Esophagus squamous epithelium (tissue), 4 donors: ENCODE results near the gene MYLK3.

Source experiments
- POLR2A ChIP-seq, 4 donors: fragments of 450-650 bp; IDR thresholded peaks; one replicate each; pipeline ENCODE4 v1.6.1; 2017; ENCODE audit warnings: antibody characterized with exemption in 4 of 4, mild to moderate bottlenecking in 4 of 4, moderate library complexity in 3 of 4
- TF ChIP-seq, protein P1 (sequence below), 6 experiments: fragments of 450-650 bp in 4 of 6; fragments of 200-600 bp in 2 of 6; sonication (generic) in 2 of 6; IDR thresholded peaks; one replicate each; pipeline ENCODE4 v1.5.1; 2016 to 2019; ENCODE audit warnings: antibody characterized with exemption in 6 of 6, mild to moderate bottlenecking in 4 of 6, moderate library complexity in 4 of 6

DNA sequence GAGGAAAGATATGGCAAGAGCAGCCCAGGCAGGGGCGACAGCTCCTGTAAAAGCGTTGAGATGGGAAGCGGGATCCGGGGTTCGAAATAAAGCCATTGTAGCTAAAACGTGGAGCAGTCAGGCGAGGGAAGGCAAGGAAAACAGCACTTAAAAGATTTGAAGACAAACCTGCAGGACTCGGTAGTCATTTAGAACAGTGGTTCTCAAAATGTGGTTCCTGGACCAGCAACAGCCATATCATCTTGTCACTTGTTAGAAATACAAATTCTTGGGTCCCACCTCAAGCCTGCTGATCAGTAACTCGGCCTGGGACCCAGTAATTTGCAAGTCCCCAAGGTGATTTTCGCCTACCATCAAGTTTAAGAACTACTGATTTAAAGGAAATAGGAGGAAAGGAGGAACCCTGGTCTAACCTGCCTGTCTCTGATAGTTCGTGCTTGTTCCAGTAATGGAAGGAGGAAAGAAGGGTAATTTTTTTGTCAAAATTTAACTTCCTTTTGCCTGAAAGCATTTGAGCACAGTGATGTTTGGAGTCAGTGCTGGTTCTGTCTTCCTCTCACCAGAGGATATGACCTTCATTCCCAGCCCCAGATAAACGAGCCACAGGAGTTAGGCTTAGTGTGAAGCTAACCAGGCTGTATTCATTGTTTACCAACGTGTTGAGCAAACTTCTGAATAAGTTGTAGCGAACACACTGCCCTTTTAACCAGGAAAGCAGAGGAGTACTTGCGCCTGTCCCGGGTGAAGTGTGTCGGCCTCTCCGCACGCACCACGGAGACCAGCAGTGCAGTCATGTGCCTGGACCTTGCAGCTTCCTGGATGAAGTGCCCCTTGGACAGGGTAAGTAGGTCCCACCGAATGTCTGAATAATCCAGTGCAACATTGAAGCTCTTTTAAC, 57.6 kb downstream of the MYLK3 start:
- TF ChIP-seq, protein P1, sequence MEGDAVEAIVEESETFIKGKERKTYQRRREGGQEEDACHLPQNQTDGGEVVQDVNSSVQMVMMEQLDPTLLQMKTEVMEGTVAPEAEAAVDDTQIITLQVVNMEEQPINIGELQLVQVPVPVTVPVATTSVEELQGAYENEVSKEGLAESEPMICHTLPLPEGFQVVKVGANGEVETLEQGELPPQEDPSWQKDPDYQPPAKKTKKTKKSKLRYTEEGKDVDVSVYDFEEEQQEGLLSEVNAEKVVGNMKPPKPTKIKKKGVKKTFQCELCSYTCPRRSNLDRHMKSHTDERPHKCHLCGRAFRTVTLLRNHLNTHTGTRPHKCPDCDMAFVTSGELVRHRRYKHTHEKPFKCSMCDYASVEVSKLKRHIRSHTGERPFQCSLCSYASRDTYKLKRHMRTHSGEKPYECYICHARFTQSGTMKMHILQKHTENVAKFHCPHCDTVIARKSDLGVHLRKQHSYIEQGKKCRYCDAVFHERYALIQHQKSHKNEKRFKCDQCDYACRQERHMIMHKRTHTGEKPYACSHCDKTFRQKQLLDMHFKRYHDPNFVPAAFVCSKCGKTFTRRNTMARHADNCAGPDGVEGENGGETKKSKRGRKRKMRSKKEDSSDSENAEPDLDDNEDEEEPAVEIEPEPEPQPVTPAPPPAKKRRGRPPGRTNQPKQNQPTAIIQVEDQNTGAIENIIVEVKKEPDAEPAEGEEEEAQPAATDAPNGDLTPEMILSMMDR (IDR thresholded peaks at IDR 0.05) = no peak
- no peak for TF ChIP-seq POLR2A (IDR thresholded peaks at IDR 0.05)
